ENCODE results near the gene PATE1. TPM values are rescaled to one million over a fixed set of nuclear protein-coding genes. Genes with fewer than 3 reads are reported as not detected.

PATE1 gene
- total RNA-seq, 2 donors from 2014 or later = not detected

DNA sequence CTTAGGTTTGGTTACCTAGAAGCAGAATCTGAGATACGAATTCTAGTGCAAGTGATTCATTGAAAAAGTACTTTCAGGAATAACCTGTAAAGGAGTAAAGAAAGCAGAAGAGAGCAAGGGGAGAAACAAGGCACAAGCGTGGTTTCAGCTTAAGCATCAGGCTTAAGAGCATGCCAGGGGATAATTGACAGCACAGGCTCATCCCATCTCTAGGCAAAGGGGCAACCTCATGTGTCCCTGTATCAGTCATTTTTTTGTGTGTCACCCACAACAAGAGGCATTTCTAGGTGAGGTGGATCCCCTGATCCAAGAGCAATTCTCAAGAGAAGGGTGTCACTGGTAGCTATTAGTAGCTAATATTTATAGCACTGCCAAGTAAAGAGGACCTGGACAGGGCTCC, 24.5 kb downstream of the PATE1 start:
- no peaks in the 10 kb centered on the region for H3K27me3 Mint-ChIP-seq
- no peaks in the 10 kb centered on the region for H3K9me3 Mint-ChIP-seq
- no peaks in the 10 kb centered on the region for H3K36me3 Mint-ChIP-seq (ENCODE audit: low read depth)
- H3K4me3 Mint-ChIP-seq = no peak overlapping the region
- ATAC-seq (replicated peaks) = peak; percentile 40
- no peak overlapping the region for H3K27ac Mint-ChIP-seq
- H3K4me1 Mint-ChIP-seq = peaks cover 17% of the 10 kb centered on the region

DNA sequence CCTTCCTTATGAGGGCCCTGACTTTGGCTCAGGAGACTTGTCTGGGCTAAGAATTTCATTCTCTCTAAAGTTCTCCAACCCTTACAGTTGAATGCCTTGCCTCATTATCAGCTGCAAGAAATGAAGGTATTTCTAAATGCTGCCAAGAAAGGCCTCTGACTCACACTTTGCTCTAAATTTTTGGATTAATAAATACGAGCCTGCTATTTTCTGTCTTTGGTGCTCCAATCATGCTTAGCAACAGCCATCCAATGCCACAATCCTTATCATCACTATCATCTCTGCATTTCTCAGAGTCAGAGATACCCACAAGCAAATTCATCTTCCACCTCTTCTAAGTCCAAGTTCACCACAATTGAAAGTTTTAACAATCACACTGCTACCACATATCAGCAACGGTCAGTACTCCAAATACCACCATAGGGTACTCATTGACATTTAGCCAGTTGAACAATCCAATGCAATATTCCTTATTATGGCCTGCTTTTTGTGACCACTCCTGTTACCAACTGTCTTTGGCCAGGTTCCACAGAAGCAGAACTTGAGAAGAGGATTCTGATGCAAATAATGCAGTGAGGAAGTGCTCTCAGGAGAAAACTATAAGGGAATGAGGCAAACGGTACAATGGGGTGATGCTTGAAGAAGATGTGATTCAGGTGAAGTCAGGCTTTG, 26.9 kb downstream of the PATE1 start:
- no peaks in the 10 kb centered on the region for H3K36me3 Mint-ChIP-seq (ENCODE audit: low read depth)
- no peak overlapping the region for H3K27ac Mint-ChIP-seq
- ATAC-seq (replicated peaks) = no peak
- H3K4me1 Mint-ChIP-seq = peaks cover 19% of the 10 kb centered on the region
- no peak overlapping the region for H3K4me3 Mint-ChIP-seq
- H3K9me3 Mint-ChIP-seq = no peaks in the 10 kb centered on the region
- no peaks in the 10 kb centered on the region for H3K27me3 Mint-ChIP-seq

DNA sequence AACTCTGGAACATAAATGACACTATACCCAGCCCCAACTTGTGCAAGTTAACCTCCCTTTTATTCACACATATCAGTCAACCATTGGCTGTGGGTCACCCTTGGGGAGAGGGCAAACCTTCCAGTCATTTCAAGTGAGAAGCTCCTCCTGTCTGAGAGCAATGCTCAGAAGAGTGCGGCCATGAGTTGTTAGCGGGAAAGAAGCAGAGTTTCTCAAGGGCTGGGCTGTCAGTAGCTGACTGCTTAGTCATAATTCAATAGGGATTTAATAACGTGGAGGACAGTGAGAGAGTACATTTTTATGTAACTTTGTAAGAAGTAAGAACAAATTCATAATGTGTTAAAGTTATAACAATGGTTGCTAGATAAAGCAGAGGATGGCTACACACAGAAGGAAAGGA, 27.4 kb downstream of the PATE1 start:
- H3K4me1 Mint-ChIP-seq = peaks cover 16% of the 10 kb centered on the region
- H3K27me3 Mint-ChIP-seq = no peaks in the 10 kb centered on the region
- H3K36me3 Mint-ChIP-seq (ENCODE audit: low read depth) = no peaks in the 10 kb centered on the region
- no peaks in the 10 kb centered on the region for H3K9me3 Mint-ChIP-seq
- H3K4me3 Mint-ChIP-seq = no peak overlapping the region
- ATAC-seq (replicated peaks) = no peak
- H3K27ac Mint-ChIP-seq = no peak overlapping the region

DNA sequence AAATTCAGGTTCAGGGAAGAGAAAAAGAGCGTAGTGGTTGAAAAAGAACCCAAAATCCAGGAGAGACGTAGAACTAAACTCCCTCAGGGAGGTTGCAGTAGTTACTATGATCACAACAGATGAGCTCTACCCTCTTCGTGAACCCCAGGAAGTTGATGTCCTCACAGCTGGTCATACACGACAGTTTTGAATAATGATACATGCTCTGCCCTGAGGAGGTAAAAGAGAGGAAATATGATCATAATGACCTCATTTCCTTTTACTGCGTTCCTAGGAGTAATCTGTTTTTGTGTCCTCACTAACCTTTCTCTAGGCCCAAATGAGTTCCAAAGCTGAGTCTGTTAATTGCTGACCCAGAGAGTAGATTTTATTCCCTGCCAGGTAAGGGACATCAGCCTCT, 31.2 kb downstream of the PATE1 start:
- no peak overlapping the region for H3K27ac Mint-ChIP-seq
- H3K9me3 Mint-ChIP-seq = peaks cover 4% of the 10 kb centered on the region
- H3K4me1 Mint-ChIP-seq = peaks cover 16% of the 10 kb centered on the region
- ATAC-seq (replicated peaks) = peak; percentile 80
- H3K4me3 Mint-ChIP-seq = no peak overlapping the region
- H3K36me3 Mint-ChIP-seq (ENCODE audit: low read depth) = no peaks in the 10 kb centered on the region
- H3K27me3 Mint-ChIP-seq = no peaks in the 10 kb centered on the region

DNA sequence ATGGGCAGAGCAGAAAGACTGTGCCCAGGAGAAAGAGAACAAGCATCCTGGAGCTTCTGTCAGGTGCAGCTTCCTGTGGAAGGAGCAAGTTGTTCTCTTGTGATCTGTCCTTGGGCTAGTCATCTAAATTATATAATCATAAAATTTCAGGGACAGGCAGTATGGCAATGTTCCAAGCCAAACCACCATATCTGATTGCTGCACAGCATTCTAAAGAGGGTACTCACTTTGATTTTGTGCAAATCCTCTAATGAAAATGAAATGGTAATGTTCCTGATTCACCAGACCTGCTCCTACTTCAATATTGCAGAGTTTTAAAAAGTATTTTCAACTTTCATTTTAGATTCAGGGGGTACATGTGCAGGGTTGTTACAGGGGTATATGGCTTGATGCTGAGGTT, 32.6 kb downstream of the PATE1 start, which contains the start of gene PATE2:
Gene PATE2, minus strand, starts transcription at position 101 of the 400 bp plus-strand sequence. Its CDS starts 55 bp downstream, at position 46.
- Mint-ChIP-seq H3K27me3 (no peaks in the 10 kb centered on the region), H3K4me1 (peaks cover 11% of the 10 kb centered on the region), H3K9me3 (peaks cover 4% of the 10 kb centered on the region), H3K36me3 (ENCODE audit: low read depth) (no peaks in the 10 kb centered on the region), H3K27ac (no peak within 1 kb of the TSS), H3K4me3 (no peak within 1 kb of the TSS)
- no peak for ATAC-seq (replicated peaks)

DNA sequence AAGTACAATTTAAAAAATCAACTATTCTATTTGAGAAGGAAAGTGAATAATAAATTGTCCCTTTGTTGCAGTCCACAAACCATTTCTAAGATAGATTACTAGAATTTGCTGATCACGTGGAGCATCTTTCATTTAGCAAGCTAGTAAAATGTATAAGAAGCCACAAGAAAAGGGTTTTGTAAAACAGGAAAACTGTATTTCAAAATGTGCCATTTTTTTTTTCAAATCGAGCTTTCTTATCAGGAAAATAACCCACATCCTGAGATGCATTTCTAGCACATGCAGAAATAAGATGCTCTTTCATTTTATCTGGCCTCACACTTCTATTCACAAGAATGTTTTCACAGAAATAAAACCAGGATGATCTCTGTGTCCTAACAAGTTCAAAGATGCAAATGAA, 38.6 kb downstream of the PATE1 start:
- Mint-ChIP-seq H3K4me1 (peaks cover 15% of the 10 kb centered on the region), H3K27ac (no peak overlapping the region), H3K4me3 (no peak overlapping the region), H3K36me3 (ENCODE audit: low read depth) (no peaks in the 10 kb centered on the region), H3K9me3 (peaks cover 4% of the 10 kb centered on the region), H3K27me3 (no peaks in the 10 kb centered on the region)
- ATAC-seq (replicated peaks) = no peak

DNA sequence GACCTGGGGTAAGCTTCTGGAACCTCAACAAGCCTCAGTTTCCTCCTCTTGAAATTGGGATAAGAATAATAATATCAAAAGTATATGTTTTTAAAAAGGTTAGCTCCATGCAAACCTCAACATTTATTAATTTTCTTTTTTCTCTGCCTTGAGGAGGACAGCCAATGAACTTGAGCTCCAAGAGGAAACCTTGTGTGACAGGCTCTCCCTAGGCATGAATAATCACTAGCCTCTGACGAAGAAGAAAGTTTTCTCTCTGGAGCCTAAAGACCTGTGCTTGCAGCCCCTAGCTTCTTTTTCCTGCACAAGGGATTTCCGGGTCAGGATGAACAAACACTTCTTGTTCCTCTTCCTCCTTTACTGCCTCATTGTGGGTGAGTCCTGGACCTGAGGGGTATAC, 41.7 kb downstream of the PATE1 start, which contains the start of gene PATE3:
Gene PATE3, plus strand, starts transcription at position 301 of the 400 bp plus-strand sequence. Its CDS starts 25 bp downstream, at position 326.
- ATAC-seq (replicated peaks) = no peak
- peaks cover 11% of the 10 kb centered on the region for H3K4me1 Mint-ChIP-seq
- no peaks in the 10 kb centered on the region for H3K36me3 Mint-ChIP-seq (ENCODE audit: low read depth)
- H3K9me3 Mint-ChIP-seq = no peaks in the 10 kb centered on the region
- H3K4me3 Mint-ChIP-seq = no peak within 1 kb of the TSS
- H3K27me3 Mint-ChIP-seq = no peaks in the 10 kb centered on the region
- H3K27ac Mint-ChIP-seq = no peak within 1 kb of the TSS

DNA sequence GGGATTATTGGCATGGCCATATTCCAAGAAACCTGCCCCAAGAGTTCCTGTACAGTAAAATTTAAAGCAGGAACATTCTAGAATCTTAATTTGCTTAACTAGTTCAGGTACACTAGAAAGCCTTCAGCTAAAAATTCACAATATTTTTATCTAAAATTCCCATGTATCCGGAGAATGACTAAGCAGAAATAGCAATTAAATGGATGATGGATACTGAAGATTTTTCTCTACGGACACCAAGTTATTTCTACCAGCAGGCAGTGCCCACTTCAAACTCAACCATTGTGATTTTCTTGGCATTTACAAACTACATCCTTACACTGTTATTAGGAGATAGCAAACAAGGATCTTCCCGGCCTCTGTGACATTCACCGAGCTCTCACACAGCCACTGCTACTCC, 44.7 kb downstream of the PATE1 start:
- peaks cover 16% of the 10 kb centered on the region for H3K9me3 Mint-ChIP-seq
- no peak overlapping the region for H3K27ac Mint-ChIP-seq
- H3K4me1 Mint-ChIP-seq = peaks cover 6% of the 10 kb centered on the region
- H3K36me3 Mint-ChIP-seq (ENCODE audit: low read depth) = no peaks in the 10 kb centered on the region
- no peak overlapping the region for H3K4me3 Mint-ChIP-seq
- H3K27me3 Mint-ChIP-seq = no peaks in the 10 kb centered on the region
- ATAC-seq (replicated peaks) = no peak

DNA sequence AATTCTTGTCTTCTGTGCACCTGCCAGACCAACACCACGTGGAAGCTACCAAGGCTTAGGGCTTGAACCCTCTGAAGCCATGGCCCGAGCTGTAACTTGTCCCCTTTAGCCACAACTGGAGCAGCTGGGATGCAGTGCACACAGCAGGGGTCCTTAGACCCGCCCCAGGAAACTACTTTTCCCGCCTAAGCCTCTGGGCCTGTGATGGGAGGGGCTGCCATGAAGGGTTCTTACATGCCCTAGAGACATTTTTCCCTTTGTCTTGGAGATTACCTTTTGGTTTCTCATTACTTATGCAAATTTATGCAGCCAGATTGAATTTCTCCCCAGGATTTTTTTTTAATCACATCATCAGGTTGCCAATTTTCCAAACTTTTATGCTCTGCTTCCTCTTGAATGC, 51.6 kb downstream of the PATE1 start:
- Mint-ChIP-seq H3K4me1 (no peaks in the 10 kb centered on the region), H3K27ac (no peak overlapping the region), H3K9me3 (peaks cover 43% of the 10 kb centered on the region), H3K36me3 (ENCODE audit: low read depth) (no peaks in the 10 kb centered on the region), H3K4me3 (no peak overlapping the region), H3K27me3 (peaks cover 5% of the 10 kb centered on the region)
- ATAC-seq (replicated peaks) = no peak

Other genes starting within 250 kb of the PATE1 start
- 10 to 100 TPM; 17.0 to 40.5 TPM for gene EI24, start 176.8 kb upstream of the PATE1 start, total RNA-seq
- gene STT3A, start 153.4 kb upstream of the PATE1 start, total RNA-seq = 100 to 1,000 TPM; 133 to 146 TPM
- gene CHEK1, start 121.1 kb upstream of the PATE1 start, total RNA-seq = 100 to 1,000 TPM in 1 of 2 donors, 10 to 100 TPM in 1; 96.0 to 147 TPM
- not detected for gene ACRV1, start 65.4 kb upstream of the PATE1 start, total RNA-seq
- gene PATE2, start 32.5 kb downstream of the PATE1 start, total RNA-seq = not detected
- not detected for gene PATE3, start 41.8 kb downstream of the PATE1 start, total RNA-seq
- not detected for gene PATE4, start 87.0 kb downstream of the PATE1 start, total RNA-seq
- 1 to 10 TPM; 7.7 to 9.2 TPM for gene HYLS1, start 141.4 kb downstream of the PATE1 start, total RNA-seq
- 10 to 100 TPM; 13.1 to 15.9 TPM for gene PUS3, start 156.9 kb downstream of the PATE1 start, total RNA-seq
- under 1 TPM; 0.32 to 0.69 TPM for gene DDX25, start 158.2 kb downstream of the PATE1 start, total RNA-seq
- not detected for gene VSIG10L2, start 199.8 kb downstream of the PATE1 start, total RNA-seq